OCI-M2 (cell line): ENCODE measurements around the gene NPHP1.
"Not testable (repeated sequence)": the region's sequence is repeated elsewhere in the genome, so short reads cannot be mapped to it uniquely, and the experiment has no call there.

Experiments used
- DNase-seq: peaks from one replicate; lab custom pipeline; 2025; ENCODE audit not compliant: unreplicated experiment; lab: John Stamatoyannopoulos, UW

The NPHP1 gene

GRCh38 chr2:110198016-110198415, 6.8 kb downstream of the NPHP1 start:
- DNase-seq, result no peak

- no peak for DNase-seq
These were observed 7.4 kb downstream of the NPHP1 start for GRCh38 chr2:110197452-110197851.

GRCh38 chr2:110190169-110190568, 14.6 kb downstream of the NPHP1 start:
- DNase-seq, result not testable (repeated sequence)

- DNase-seq, result no peak
These were observed 22.4 kb downstream of the NPHP1 start for GRCh38 chr2:110182449-110182848.

- DNase-seq, result no peak
These were observed 24.8 kb downstream of the NPHP1 start for GRCh38 chr2:110180036-110180435.

- DNase-seq, result no peak
These were observed 31.3 kb downstream of the NPHP1 start for GRCh38 chr2:110173523-110173922.

GRCh38 chr2:110172506-110172905, 32.3 kb downstream of the NPHP1 start:
- no peak for DNase-seq

GRCh38 chr2:110170102-110170501, 34.7 kb downstream of the NPHP1 start:
- DNase-seq, result no peak

- DNase-seq, result no peak
These were observed 37.4 kb downstream of the NPHP1 start for GRCh38 chr2:110167326-110168000.

- DNase-seq, result no peak
These were observed 38.5 kb downstream of the NPHP1 start for GRCh38 chr2:110166266-110166665.

GRCh38 chr2:110157153-110157793, 47.5 kb downstream of the NPHP1 start:
- DNase-seq, result no peak

- not testable (repeated sequence) for DNase-seq
These were observed 50.0 kb downstream of the NPHP1 start for GRCh38 chr2:110154828-110155227.

GRCh38 chr2:110154188-110154587, 50.6 kb downstream of the NPHP1 start:
- DNase-seq, result not testable (repeated sequence)

GRCh38 chr2:110153416-110153815, 51.4 kb downstream of the NPHP1 start:
- DNase-seq, result no peak

GRCh38 chr2:110152943-110153342, 51.9 kb downstream of the NPHP1 start:
- no peak for DNase-seq

- DNase-seq, result no peak
These were observed 55.2 kb downstream of the NPHP1 start for GRCh38 chr2:110149330-110150220.

- DNase-seq, result no peak
These were observed 57.9 kb downstream of the NPHP1 start for GRCh38 chr2:110146945-110147332.

GRCh38 chr2:110146183-110146944, 58.4 kb downstream of the NPHP1 start:
- DNase-seq, result no peak

GRCh38 chr2:110143982-110144381, 60.8 kb downstream of the NPHP1 start:
- no peak for DNase-seq

- DNase-seq, result no peak
These were observed 64.4 kb downstream of the NPHP1 start for GRCh38 chr2:110140401-110140800.

GRCh38 chr2:110134025-110134424, 70.8 kb downstream of the NPHP1 start:
- DNase-seq, result no peak
